ENCODE results near the gene CAP1.

GRCh38 chr1:40096646-40096976 lies 56.1 kb downstream of the CAP1 start:
- TF ChIP-seq CTCF (IDR thresholded peaks at IDR 0.05; ENCODE audit: low read length): no peak
- no peak for TF ChIP-seq EZH2 (IDR thresholded peaks at IDR 0.05; ENCODE audit: borderline replicate concordance, low read length)
